ENCODE results near the gene RILPL1.

- no peak for TF ChIP-seq GATA2 (IDR thresholded peaks at IDR 0.05; ENCODE audit: low read depth, low read length)
- no peak for TF ChIP-seq GATA3 (IDR thresholded peaks at IDR 0.05; ENCODE audit: low read depth, low read length)
These were observed 26.7 kb downstream of the RILPL1 start for GRCh38 chr12:123506843-123507236.

Data from SH-SY5Y (cell line).